ENCODE data around the gene BICRAL.

DNA sequence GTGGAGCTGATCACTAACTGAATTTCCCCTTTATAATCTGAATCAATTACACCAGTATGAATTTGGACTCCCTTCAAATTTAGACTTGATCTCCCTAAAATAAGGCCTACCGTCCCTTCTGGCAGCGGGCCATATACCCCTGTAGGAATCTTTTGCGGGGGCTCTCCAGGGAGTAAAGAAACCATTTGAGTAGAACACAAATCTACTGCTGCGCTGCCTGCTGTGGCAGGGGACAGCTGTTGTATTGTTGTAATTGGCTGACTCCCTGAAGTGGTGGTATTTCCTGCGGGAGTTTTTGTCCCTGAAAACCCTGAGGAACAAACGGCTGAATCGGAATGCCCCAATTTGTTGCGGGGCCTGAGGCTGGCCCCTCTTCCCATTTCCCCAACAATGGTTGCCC is 118.0 kb downstream of the BICRAL start:
- TF ChIP-seq POLR2A (IDR thresholded peaks at IDR 0.05) (no peak), CTCF (IDR thresholded peaks at IDR 0.05) (no peak)

Measured in thyroid gland (tissue), 4 donors.